GM19328 (cell line): ENCODE results near the gene MYO15A.

Experiments used
- ATAC-seq: cut with Tn5 transposase; IDR thresholded peaks from one replicate; pipeline ENCODE4 v1.9.1; 2021; ENCODE audit warnings: mild to moderate bottlenecking, moderate library complexity; ENCODE audit not compliant: unreplicated experiment

MYO15A gene

DNA sequence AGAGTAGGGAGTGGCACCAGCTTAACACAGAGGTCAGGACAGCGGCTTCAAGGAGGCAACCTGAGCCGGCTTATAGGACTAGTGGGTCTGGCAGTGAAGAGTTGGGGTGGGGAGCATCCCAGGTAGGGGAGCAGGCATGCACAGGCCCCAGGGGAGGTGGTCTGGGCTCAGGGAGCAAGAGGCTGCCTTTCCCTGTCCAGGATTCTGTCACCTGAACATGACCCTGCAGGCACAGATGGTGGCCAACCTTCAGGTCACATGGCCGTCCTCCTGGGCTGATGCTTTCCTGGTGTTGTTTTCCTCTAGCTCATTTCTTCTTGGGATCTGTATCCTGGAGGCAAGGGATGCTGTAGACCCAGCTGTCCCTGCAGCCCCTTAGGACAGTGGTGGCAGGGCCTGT lies 3.5 kb upstream of the MYO15A start:
- ATAC-seq: no peak

DNA sequence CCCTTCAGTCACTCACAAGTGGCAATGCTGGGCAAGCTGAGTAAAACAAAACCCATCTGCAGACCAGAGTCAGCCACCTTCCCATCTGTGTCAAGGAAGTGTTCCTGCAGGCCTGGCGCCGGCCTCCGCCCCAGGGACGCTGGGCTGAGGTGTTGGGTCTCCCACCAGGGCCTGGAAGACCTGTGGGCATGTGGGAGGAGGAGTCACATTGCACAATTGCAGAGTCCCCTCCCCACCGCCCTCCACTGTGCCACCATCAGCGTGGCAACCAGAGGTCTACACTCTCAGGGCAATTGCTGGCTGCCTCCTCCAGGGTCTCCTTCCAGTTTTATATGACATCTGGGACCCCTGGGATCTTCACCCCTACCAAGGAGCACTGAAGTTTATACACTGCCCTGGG lies 3.0 kb upstream of the MYO15A start:
- no peak for ATAC-seq

DNA sequence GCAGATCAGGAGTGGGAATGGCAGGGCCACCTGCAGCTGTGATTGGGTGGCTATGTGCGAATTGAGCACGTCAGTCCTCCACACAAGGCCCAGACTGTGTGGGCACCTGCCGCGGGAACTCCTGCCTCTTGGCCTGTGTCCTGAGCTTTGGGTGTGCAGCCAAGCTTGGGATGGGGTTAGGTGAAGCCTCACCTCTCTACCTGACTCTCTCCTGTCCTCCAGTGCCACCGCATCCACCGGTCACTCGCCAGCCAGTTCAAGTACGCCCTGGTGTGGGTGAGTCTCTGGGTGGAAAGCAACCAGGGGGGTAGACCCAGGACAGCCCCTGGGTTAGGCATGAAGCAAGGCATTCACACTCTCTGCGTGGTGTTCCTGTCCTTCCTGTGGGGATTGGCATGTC lies 2.3 kb upstream of the MYO15A start:
- ATAC-seq: no peak

DNA sequence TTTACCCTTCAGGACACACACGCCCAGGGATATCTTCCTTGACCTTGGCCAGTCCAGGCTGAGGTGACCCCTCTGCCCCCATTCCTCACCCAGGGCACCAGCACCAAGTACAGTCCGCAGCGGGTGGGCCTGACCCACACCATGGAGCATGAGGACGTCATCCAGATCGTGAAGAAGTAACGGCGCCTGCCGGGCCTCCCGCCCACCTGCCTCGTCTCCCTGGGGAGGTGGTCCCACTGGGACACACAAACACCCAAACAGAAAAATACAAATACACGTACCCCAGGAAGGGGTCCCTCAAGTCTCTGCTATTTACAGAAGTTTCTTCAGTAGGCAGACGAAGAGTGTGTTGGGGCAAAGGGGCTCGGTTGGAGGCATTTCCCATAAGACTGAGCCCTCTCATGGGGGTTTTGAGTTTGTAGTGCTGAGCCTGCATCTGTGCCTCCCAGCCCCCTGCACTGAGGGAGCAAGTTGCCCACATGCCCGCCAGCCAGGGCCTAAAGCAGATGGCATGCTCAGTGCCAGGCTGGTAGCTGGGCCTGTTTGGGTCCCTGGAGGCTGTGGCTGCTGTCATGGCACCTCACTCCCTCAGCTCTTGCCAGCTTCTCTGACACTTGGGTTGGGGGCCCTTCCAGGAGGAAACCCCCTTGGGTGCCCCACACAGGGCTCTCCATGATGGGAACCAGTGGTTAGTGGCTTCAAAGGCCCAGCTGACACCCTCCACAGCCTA lies 1.3 kb upstream of the MYO15A start:
- ATAC-seq: no peak

DNA sequence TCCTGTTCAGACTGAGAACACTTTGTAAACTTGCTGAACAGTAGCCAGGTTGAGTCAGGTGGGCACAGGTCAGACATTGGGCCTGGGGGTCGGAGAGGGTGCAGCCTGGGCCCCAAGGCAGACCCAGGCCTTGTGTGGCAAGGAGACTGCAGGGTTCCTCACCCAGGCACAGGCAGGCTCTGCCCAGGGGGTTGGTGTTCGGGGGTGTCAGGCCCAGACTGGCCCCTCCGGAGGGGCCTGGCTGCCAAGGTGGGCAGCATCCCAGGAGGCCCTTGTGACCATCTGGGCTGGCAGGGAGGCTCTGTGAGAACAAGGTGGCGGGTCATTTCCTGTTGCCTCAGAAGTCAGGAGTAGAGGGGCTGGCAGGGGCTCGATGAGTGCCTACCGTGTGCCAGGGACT lies 585 bp upstream of the MYO15A start:
- no peak for ATAC-seq

DNA sequence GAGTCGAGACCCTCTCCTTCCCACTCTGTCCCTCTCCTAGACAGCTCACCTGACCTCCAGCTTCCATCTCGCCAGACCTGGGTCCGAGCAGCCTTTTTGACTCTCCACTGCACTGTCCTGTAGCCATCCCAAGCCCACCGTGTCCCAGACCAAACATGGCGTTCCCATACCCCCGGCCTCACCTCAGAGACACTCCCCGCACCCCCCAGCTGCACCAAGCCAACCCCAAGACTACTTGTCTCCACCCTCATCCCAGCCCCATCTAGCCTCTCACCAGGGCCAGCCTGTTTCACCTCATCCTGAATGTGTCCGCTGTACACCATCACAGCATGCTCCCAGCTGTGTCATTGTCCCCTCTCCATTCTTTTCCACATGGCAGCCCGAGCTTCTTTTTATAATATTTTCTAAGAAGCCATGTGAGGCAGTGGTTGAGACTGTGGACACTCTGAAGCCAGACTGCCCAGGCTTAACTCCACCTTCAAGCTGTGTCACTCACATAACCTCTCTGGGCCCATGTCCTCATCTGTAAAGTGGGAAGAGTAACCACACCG lies 1.5 kb downstream of the MYO15A start:
- no peak for ATAC-seq

DNA sequence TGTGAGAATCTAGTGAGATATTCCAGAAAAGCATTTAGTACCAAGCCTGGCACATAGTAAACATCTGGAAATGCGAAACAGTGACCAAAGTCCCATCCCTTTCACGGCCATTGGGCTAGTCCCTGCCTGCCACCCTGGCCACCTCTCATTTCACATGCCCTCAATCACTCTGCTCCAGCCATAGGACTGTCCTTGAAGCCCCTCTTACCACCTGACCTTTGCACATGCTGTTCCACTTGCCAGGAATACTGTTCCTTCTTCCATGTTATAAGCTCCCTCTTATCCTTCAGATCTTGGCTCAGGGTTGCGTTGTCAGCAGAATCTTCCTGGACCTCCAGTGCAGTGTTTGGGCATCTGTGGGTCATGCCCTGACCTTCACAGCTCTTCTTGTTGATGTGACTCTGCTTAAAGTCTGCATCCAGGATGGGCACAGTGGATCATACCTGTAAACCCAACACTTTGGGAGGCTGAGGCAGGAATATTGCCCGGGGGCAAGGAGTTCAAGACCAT lies 2.1 kb downstream of the MYO15A start:
- no peak for ATAC-seq

DNA sequence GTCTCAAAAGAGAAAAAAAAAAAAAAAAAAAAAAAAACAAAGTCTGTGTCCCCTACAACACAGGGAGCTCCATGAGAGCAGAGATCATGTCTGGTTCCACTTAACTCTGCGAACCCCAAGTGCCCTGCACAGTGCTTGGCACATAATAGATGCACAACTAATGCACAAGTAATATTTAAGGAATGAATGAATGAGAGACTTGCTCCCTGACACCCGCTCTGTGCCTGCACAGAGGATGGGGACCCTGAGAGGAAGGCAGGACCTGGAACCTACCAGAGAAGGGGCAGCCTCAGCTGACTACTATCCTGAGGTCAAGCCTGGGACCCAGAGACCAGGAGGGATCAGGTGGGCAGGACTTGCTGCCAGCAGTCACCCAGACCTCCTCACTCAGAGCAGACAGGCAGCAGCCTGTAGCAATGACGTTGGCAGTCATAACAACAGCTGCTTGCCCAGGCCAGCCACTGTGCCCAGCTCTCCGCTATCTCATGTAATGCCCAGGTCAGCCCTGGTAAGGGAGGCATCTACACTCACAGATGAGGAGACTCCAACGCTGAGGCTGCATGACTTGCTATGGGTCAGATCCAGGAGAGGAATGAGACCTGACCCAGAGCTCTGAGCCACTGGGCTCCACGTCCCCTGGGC lies 2.9 kb downstream of the MYO15A start:
- ATAC-seq: no peak

DNA sequence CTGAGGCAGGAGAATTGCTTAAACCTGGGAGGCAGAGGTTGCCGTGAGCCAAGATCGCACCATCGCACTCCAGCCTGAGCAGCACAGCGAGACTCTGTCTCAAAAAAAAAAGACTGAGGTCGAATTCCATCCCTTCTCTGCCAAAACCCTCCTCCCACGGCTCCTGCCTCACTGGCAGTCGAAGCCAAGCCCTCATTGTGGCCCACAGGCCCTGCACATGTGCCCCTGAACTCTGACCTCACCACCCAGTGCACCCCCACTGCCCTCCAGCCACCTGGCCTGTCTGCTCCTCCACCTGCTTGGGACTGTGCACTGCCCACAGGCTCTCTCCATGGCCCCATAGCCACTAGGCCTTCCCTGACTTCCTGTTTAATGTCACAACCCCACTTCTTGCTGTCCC lies 7.0 kb downstream of the MYO15A start:
- ATAC-seq: no peak

DNA sequence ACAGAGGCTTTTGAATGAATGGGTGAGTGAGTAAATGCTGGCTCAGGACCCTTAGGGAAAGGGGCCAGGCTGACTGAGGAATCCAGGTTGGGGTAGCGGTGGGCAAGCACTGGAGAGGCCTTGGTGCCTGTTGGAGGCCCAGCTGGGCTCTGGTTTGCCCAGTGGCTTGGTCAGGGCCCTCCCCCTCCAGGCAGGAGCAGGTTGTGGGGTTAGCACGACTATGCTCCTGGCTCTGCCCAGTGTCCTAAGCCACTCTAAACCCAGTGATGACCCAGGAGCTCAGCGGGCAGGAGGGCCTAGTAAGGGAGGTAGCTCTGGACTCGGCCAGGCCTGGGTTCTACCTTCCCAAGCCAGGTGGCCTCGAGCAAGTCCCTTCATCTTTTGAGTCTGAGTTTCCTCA lies 7.5 kb downstream of the MYO15A start:
- ATAC-seq: no peak

DNA sequence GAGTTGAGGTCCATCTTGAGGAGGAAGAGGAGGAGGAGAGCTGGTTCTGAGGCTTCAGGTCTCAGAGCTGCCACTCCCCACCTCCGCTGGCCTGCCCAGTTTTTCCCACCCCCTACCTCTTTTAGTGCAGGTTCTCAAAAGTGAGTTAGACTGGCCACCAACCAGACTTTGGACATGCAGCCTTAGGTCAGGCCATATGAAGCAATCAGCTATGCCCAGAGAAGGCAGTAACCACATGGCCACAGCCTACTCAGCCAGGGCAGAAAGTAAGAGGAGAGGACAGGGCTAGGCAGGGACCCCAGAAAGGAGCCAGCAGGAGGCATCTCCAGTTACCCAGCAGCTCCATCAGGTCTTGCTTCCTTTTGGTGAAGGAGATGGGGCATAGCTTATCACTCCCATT lies 9.0 kb downstream of the MYO15A start:
- no peak for ATAC-seq

DNA sequence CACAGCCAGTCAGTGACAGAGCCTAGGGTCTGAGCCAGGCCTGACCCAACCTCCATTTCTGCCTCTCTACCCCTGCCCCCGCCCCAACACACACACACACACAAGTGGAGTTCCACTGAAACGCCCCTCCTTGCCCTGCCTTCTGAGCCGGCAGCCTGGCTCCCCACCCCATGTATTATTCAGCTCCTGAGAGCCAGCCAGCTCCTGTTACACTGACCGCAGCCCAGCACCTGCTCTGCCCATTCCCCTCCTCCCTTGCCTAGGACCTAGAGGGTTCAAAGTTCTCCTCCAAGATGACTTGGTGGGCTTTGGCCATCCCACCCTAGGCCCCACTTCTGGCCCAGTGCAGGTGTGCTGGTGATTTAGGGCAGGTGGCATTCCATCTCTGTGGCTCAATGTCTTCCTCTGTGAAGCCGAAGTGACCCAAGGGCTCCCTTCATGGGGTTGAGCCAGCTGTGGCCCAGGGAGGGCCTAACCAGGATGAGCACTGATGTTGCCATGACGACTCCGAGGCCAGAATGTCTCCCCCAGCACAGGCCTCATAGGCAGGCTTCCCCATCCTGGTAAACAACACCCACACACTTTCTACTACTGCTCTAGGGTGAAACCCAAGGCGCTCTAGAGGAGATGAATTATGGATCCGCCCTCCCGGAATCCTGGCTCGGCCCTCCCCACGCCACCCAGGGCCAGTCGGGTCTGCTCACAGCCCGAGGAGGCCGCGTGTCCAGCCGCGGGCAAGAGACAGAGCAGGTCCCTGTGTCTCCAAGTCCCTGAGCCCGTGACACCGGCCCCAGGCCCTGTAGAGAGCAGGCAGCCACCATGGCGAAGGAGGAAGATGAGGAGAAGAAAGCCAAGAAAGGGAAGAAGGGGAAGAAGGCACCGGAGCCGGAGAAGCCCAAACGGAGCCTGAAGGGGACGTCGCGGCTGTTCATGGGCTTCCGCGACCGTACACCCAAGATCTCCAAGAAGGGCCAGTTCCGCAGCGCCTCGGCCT lies 9.7 kb downstream of the MYO15A start:
- no peak for ATAC-seq

DNA sequence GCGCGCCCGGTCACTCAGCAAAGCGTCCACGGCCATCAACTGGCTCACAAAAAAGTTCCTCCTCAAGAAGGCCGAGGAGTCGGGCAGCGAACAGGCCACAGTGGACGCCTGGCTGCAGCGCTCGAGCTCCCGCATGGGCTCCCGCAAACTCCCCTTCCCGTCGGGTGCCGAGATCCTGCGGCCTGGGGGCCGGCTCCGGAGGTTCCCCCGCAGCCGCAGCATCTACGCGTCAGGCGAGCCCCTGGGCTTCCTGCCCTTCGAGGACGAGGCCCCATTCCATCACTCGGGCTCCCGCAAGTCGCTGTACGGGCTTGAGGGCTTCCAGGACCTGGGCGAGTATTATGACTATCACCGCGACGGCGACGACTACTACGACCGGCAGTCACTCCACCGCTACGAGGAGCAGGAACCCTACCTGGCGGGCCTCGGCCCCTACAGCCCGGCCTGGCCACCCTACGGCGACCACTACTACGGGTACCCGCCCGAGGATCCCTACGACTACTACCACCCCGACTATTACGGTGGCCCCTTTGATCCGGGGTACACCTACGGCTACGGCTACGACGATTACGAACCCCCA lies 10.7 kb downstream of the MYO15A start:
- ATAC-seq: no peak

DNA sequence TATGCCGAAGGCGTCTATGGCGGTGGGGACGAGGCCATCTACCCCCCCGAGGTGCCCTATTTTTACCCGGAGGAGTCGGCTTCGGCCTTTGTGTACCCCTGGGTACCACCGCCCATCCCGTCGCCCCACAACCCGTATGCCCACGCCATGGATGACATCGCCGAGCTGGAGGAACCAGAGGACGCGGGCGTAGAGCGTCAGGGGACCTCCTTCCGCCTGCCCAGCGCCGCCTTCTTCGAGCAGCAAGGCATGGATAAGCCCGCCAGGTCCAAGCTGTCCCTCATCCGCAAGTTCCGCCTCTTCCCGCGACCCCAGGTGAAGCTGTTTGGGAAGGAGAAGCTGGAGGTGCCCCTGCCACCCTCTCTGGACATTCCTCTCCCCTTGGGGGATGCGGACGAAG lies 11.4 kb downstream of the MYO15A start:
- ATAC-seq: no peak

DNA sequence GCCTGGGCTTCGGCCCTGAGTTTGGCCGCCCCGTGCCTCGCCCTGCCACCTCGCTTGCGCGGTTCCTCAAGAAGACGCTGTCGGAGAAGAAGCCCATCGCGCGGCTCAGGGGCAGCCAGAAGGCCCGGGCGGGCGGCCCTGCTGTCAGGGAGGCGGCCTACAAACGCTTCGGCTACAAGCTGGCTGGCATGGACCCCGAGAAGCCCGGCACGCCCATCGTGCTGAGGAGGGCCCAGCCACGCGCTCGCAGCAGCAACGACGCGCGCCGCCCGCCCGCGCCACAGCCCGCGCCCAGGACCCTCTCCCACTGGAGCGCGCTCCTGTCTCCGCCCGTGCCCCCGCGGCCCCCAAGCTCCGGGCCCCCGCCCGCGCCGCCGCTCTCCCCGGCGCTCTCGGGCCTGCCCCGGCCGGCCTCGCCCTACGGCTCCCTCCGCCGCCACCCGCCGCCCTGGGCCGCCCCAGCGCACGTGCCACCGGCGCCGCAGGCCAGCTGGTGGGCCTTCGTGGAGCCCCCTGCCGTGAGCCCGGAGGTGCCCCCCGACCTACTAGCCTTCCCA lies 12.0 kb downstream of the MYO15A start:
- no peak for ATAC-seq

DNA sequence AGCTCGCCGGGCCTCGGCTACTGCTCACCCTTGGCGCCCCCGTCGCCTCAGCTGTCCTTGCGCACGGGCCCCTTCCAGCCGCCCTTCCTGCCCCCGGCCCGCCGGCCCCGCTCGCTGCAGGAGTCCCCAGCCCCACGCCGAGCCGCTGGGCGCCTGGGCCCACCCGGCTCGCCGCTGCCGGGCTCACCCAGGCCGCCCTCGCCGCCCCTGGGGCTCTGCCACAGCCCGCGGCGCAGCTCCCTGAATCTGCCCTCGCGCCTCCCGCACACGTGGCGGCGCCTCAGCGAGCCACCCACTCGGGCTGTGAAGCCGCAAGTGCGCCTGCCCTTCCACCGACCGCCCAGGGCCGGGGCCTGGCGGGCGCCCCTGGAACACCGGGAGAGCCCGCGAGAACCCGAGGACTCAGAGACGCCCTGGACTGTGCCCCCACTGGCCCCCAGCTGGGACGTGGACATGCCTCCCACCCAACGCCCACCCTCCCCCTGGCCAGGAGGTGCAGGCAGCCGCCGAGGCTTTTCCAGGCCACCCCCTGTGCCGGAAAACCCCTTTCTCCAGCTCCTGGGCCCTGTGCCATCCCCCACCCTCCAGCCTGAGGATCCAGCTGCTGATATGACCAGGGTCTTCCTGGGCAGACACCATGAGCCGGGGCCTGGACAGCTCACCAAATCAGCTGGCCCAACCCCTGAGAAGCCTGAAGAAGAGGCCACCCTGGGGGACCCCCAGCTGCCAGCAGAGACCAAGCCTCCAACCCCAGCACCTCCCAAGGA lies 12.8 kb downstream of the MYO15A start:
- no peak for ATAC-seq

DNA sequence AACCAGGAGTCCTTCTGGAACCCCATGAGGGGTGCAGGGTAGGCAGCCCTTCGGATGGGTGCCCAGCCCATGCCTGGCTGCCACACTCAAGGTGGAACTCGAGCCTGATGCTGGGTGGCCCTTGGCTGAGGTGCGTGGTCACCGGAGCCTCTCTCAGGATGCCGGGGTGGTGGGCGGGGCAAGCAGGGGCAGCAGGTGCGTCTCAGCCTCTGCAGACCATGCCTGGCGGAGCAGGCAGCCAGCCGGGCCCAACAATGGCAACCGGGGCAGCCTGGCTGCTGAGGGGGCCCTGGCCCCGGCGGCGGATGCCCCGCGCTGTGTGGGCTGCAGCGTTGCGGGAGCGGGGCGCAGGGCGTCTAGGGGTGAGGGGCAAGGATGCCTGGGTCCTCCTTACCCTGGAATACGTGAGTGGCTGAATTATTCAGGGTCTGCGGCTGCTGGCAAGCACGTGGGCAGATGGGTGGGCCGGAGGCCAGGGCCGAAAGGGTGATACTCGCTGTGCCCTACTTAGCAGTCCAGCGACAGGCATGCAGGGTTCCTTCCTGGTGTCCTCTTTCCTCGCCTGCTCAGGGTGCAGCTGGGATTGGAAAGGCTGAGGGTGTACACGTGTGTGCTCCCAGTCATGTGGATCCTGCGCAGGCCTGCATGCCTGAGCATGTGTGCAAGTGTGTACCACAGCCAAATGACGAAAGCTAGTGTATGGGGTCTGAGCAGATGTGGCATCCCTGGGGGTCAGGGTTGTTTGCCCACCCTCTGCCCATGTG lies 14.6 kb downstream of the MYO15A start:
- ATAC-seq: no peak

DNA sequence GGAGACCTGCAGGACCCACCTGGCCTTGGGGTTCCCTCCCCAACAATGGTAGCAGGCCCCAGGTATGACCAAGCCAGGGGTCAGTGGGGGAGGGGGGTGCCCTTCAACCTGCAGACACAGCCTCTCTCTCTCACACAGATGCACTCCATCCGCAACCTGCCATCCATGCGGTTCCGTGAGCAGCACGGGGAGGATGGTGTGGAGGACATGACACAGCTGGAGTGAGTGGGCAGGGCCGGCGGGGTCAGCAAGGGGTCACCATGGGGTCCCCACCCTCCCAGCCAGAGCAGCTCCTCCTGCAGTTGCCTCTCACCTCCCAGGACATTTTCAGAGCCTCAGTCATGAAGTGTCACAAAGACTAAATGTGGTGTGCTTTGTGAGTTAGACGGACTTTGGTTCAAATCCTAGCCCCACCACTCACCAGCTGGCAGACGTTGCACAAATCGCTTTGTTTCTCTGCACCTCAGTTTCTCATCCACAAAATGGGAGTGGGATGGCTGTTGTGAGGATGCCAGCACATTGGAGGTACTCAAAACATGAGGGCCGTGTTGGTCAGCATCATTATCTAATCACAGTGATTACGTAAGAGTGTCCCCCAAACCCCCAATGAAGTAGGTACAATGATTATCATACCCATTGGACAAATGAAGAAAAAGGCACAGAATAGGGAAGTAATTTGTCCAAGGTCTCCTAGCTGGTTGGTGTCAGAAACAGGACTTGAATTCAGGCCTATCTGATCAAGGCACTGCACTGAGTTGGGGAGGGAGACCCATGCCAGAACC lies 16.0 kb downstream of the MYO15A start:
- no peak for ATAC-seq
